Inferior parietal cortex (tissue), 1 donor: ENCODE measurements around the gene DRC7.

Experiments
- DNase-seq: peaks from one replicate; pipeline ENCODE4 v3.0.0-alpha.2; 2016; ENCODE audit errors: extremely low spot score

DRC7 gene, protein sequence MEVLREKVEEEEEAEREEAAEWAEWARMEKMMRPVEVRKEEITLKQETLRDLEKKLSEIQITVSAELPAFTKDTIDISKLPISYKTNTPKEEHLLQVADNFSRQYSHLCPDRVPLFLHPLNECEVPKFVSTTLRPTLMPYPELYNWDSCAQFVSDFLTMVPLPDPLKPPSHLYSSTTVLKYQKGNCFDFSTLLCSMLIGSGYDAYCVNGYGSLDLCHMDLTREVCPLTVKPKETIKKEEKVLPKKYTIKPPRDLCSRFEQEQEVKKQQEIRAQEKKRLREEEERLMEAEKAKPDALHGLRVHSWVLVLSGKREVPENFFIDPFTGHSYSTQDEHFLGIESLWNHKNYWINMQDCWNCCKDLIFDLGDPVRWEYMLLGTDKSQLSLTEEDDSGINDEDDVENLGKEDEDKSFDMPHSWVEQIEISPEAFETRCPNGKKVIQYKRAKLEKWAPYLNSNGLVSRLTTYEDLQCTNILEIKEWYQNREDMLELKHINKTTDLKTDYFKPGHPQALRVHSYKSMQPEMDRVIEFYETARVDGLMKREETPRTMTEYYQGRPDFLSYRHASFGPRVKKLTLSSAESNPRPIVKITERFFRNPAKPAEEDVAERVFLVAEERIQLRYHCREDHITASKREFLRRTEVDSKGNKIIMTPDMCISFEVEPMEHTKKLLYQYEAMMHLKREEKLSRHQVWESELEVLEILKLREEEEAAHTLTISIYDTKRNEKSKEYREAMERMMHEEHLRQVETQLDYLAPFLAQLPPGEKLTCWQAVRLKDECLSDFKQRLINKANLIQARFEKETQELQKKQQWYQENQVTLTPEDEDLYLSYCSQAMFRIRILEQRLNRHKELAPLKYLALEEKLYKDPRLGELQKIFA

DNA sequence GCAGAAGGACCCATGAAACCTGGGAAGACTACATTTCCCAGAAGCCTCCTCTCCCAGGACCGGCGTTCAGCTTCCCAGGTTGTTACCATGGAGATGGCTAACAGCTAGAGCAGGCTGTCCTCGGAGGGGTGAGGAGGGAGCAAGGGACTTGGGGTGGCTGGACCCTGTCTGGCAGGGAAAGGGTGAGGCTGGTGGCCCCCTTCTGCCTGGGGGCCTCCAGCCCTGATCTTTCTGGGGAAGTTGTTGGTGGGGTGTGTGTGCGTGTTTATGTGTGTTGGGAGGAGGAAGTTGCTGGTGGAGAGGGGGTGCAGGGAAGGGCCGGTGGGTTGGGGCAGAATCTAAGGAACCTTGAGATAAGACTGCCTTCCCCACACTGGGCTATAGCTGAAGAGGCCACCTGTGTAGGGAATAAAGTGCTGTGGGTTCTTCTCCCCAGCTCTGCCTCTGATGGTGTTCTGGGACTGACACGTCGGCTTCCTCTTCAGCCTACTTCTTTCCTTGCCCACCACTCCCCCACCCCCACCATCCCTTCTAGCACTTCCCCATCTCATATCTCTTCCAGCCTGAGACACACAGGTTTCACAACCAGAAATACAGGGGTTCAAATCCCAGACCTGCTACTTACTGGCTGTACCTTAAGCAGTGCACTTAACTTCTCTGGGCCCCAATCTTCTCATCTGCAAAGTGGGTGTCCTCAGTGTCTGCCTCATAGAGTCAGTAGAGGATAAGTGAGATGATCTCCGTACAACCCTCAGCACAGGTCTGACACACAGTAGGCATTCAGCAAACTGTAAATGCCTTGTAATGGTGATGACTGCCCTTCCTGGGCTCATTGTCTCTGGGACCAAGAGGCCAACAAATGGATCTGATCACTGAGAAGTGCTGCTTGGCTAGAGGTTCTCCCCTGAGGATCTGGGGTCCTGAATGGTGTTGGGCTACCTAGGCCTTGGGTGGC is at the start of gene DRC7:
Gene DRC7 (plus strand): TSS at position 82 of the 955 bp plus-strand sequence. CDS start 3,144 bp downstream, outside the sequence.
- DNase-seq, result peak; percentile 67

DNA sequence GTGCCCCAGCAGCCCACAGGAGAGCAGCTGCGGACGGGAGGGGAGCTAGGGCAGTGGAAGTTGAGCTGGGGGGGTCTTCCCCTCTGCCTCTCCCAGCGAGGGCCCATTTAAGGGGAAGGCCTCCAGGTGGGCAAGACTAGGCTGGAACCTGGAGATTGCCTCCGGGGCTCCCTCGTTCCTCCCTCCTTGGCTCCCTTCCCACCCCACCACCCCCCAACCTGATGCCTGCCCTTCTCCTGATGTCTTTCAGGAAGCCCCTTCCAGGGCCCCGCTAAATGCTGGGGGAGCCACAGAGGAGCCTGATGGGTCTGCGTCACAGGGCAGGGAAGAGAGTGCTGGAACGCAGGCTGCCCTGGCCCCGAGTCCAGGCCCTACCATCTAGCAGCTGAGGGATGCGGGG is 49.4 kb upstream of the DRC7 start:
- no peak for DNase-seq

DNA sequence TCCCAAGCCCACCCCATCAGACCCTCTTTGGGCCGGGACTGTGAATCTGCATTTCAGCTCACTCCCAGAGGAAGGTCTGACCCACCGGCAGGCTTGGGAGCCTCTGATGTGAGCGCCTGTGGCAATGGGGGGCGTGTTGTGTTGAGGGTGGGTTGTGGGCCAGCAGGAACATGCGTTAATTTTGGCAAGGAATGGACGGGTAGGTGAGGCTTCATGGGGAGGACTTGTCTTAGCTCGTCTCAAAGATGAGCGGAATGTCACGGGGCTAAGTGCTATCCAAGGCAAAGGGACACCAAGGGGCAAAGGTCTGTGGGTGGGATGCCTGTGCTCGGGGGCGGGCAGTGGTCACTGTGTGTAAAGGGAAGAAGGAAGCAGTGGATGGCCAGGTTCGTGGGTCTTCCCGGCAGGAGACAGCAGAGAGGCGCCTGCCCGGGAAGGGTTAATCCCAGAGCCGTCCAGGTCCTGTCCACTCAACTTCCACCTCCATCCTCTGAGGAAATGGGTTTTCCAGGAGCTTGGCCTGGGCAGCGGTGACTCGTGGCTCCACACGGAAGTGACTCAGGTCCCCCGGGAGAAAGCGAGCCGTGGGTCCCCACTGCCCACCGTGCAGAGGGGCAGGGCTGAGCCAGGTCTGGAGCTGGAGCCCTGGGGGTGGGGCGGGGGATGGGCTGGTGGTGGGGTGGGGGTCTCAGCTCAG is 48.8 kb upstream of the DRC7 start:
- no peak for DNase-seq

DNA sequence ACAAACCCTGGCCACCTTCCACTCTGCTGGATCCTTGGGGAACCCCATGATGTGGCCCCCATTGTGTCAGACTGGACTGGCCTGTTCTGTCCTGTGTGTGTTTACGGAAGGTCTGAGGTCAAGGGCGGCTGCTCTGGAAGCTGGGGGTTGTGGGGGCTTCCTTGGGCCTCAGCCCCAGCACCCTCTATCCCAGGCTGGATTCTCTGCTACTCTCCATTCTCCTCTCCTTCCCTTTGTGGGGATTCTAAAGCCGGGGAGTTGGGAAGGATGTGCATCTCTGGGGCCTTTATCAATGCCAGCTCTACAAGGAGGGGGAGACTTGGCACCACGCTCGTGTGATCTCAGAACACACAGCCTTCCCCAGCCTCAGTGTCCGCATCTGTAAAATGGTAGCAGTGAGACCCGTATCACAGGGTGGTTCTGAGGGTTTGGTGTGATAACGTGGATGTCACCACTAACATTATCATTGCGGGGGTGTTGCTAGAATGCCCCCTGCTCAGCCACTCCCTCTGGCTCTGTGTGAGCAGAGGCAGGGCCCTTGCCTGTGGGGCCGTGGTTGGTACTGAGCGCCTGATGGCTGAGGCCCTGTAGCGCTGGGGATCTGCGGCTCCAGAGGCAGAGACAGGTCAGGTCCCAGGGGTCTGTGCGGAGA is 48.1 kb upstream of the DRC7 start:
- DNase-seq, result no peak

DNA sequence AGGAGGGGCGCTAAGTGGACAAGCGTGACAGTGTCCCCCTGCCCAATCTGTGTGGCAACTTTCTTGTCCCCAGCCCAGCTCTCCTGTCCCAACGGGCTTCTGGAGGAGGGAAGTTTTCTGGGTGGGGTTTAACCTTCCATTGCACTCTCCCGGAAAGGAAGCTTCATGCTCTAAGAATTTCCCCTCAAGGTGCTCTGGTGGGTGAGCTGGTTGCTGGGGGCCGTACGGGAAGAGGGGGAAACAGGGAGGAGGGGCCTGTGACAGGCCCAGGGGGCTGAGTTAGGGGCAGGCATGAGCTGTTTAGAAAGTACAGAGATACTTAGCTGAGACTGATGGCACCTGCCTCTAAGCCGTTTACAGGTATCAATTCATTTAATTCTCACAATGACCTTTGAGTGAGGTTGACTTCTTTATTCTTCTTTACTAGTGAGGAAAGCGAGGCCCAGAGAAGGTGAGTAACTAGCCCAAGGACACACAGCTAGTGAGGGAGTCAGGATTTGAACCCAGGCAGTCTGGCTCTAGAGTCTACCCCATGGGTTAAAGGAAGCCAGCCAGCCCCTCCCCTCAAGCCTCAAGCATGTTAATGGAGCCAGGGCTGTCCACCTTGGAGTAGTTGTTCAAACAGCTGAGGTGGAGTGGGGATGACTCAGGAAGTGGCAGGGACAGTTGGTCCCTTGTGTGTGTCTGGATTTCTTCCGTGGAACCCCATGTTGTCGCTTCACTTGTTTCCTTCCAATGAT is 47.3 kb upstream of the DRC7 start:
- DNase-seq, result no peak

DNA sequence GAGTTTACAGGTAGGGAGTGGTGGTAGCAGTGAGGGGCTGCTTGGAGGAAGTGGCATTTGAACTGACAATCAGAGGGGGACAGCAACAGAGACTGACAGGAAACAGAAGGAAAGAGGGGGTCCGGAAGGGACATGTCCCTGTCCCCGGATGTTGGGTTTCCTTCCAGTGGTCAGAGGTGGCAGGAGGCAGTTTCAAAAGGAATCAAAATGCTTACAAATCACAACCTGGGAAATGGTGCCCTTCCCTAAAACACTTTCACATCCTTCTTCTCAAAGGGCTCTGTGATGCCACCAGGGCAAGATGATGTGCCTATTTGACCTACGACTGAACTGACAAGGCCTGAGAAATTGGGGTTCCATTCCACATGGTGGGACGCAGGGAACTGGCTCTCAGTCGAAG is 46.5 kb upstream of the DRC7 start:
- DNase-seq, result no peak

DNA sequence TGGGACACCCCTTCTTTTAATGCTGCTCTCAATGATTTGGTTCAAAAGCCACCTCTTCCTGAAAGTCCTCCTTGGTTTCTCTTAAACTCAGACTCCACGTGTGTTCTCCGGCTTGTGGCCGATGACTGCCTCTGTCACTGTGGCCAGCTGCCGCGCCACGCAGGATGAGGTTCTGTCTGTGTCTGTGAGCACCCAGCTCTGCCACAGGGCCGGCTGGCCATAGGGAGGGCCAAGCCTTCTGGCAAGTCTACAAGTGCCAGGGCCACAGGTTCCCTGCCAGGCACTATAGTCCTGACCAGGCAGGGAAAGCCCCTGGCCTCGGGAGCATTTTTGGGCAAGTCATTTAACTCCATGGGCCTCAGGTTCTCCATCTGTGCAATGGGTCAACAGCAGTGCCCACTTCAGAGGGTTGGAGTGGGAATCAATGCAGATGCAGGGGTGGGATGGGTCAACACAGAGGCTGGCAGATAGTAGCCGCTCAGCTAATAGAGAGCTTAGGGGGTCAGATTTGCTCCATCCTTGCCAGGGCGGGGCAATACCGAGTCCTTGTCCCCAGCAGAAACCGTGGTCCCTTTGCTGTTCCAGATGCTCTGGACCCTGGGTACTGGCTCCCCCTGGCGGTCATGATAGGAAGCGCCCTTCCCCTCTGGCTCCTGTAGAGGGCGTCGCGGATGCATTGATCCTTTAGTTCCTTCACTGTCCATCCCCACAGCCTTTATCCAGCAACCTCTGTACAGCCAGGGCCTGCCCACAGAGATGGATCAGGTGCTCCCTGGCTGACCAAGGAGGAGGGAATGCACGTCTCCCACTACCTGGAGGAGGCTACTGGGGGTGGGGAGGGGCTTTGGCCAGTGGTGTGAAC is 45.8 kb upstream of the DRC7 start:
- DNase-seq, result peak; percentile 88

DNA sequence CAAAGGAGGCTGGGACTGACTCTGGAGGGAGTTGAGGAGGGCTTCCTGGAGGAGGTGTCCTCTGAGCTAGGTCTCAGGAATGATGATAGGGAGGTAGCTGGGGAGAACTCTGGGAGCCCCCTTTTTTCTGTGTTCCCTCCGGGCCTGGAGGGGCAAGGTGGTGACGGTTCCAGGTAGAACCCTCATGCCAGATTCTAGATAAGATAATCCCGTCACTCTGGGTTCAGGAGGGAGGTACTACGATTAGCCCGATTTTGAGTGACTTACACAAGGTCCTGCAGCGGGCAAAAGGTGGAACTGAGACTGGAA is 45.2 kb upstream of the DRC7 start:
- no peak for DNase-seq

DNA sequence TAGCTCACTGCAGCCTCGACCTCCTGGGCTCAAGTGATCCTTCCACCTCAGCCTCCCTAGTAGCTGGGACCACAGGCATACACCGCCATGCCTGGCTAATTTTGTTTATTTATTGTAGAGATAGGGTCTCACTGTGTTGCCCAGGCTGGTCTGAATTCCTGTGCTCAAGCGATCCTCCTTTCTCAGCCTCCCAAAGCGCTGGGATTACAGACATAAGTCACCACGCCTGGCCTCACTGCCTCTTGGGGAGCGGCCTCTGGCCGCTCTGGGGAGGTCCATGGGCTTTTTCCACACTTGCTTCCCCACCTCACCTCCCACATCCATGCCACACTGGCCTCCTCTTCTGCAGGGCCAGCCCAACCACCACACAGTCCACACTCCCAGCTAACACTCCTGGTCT is 44.8 kb upstream of the DRC7 start:
- no peak for DNase-seq

DNA sequence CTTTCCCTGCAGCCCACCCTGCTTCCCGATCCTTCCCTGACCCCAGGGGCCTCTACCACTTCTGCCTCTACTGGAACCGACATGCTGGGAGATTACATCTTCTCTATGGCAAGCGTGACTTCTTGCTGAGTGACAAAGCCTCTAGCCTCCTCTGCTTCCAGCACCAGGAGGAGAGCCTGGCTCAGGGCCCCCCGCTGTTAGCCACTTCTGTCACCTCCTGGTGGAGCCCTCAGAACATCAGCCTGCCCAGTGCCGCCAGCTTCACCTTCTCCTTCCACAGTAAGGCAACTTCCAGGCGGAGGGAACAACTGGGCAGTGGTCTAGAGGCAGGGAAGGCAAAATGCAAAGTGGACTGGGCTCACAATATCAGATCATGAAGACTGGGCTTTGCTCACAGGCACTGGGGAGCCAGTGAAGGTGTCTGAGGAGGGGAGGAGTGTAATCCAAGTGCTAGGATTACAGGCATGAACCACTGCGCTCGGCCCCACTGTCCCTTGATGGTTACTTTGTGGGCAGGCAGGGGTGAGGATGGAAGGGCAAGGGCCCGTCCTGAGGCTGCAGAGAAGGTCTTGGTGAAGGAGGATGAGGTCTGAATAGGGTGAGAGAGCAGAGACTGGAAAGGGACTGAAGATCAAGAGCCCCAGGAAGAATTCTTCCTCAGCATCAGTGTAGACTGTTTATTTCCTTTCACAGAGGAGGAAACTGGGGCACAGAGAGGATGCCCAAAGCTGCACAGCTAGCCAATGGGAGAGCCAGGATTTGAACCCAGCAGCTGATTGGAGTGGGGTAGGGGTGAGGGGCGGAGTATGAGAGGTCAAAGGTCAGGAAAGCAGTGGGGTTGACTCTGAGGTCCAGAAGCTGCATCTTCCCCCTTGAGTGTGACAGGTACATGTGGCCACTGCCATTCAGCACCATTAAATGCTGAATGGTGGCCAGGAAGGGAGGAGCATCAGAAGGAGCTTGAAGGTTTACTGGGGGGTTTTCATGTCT is 43.0 kb upstream of the DRC7 start:
- DNase-seq, result no peak

DNA sequence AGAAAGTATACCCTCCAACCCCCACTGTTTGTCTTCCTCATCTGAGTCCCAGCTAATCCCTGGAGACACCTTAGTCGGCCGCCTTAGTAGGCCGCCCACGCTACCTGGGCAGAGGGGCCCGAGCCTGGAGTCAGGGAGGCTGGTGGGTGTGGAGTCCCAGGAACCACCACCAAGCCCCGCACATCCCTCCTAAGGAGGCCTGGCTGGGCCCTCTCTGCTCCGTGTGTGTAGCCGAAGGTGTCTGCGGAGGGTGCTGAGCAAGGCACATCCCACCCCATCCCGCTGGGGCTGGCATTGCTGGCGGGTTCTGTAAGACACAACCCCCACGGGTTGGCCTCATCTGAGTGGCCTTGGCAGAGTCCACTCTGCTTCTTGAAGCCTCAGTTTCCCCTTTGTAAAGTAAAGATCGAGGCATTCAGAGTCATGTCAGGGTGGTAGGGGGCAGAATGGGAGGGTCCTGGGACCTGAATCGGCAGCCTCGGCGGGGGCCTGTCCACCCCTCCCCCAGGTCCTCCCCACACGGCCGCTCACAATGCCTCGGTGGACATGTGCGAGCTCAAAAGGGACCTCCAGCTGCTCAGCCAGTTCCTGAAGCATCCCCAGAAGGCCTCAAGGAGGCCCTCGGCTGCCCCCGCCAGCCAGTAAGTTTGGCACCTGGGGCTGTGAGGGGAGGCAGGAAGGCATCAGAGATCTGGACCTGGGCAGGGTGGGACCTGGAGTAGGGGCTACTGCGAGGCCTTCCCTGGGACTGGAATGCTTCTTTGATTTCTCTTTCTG is 41.7 kb upstream of the DRC7 start:
- DNase-seq, result no peak

DNA sequence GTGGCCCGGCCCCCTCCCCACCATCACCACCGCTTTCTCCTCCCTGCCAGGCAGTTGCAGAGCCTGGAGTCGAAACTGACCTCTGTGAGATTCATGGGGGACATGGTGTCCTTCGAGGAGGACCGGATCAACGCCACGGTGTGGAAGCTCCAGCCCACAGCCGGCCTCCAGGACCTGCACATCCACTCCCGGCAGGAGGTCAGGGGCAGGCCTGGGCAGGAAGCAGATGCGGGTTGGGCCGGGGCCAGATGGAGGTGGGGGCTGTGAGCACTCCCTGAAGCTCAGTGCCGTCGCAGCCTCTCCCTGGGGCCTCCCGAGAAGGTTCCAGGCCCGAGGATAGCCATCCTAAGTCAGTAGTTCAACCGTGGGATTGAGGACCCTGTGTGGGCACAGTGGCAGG is 40.7 kb upstream of the DRC7 start:
- DNase-seq, result no peak

DNA sequence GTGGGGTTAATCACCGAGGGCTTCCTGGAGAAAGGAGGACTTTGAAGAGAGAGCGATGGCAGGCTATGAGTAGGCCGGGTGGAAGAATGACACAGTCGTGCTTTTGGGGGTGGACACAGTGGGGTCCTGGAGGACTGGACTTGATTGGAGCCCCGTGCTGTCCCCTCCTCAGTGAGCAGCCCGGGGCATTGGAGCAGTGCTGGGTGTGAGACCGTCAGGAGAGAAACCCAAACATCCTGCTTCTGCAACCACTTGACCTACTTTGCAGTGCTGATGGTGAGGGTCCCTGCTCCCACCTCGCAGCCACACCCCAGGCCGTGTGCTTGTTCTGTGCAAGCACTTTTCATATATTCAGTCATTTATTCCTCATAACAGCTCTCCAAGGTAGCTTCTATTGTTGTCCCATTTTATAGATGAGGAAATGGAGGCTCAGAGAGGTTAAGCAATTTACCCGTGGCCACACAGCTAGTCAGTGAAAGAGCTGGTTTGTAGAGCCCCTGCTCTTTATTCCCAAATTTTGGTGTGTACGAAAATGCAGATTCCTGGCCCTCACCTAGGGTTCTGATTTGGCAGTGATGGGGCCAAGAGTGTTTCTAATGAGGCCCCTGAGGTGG is 38.2 kb upstream of the DRC7 start:
- DNase-seq, result no peak

DNA sequence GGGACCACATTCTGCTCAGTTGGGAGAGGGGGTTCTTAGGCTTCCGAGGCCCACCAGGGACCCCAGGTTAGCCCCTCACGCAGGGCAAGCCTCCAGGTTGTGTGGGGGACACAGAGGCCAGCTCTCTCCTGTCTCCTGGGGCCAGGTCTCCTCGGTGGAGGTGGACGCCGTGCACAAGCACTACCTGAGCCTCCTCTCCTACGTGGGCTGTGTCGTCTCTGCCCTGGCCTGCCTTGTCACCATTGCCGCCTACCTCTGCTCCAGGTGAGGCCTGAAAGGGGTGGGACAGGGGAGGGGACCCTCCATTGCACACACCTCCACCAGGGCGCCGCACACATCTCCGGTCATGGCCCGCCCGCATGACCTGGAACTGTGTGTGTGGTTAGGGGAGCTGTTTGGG is 37.4 kb upstream of the DRC7 start:
- no peak for DNase-seq

DNA sequence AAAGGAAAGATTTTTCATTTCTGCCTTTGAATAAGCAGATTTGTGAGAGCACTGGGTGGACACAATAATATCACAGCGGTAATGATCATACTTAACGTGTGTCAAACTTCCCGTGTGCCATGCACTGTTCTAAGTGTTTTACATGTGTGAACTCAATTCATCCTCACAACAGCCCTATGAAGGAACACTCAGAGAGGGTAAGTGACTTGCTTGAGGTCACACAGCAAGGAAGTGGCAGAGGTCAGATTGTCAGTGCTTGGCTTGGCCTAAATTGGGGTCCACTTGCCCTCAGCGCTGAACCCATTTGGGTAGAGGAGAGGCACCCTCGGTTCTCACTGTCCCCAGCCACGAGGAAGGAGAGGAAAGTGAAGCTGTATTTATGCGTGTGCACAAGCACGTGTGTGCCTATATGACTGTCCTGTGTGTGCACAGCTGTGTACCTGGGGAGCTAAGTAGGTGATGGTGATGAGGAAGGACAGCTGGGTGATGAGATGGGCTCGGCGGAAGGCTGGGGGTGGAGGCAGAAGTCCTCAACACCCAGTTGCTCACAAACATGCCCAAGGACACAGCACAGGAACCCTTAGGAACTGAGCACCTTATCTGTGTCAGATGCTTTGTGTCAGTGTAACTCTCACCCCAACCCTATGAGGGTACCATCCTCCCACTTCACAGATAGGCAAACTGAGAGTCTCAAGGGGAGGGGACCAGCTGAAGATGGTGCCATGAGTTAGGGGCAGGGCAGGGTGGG is 36.3 kb upstream of the DRC7 start:
- DNase-seq, result no peak
